NCI-H2196 (cell line): ENCODE measurements around the gene TMEM69.
"Not testable (repeated sequence)": the region's sequence is repeated elsewhere in the genome, so short reads cannot be mapped to it uniquely, and the experiment has no call there.

ENCODE experiments used
- DNase-seq: peaks from one replicate; lab custom pipeline; 2025; ENCODE audit not compliant: unreplicated experiment; lab: John Stamatoyannopoulos, UW

TMEM69 gene

GRCh38 chr1:45730780-45731319 lies 42.9 kb downstream of the TMEM69 start:
- no peak for DNase-seq

- no peak for DNase-seq
Observed at GRCh38 chr1:45739137-45739536, 51.2 kb downstream of the TMEM69 start.

GRCh38 chr1:45739641-45740156 lies 51.7 kb downstream of the TMEM69 start:
- not testable (repeated sequence) for DNase-seq
